ENCODE measurements around the gene XRCC1.
A peak's percentile ranks its signal among the peaks of the same experiment; 100 is the strongest.

XRCC1 gene

GRCh38 chr19:43561139-43561970 lies 14.0 kb downstream of the XRCC1 start:
- Histone ChIP-seq H3K23ac (ENCODE audit: low read length in 2 of 2) (no peak overlapping the region), H3K4me3 (ENCODE audit: insufficient read depth in 1 of 2, low read depth in 1 of 2, low read length in 2 of 2) (no peak overlapping the region), H3K4me1 (ENCODE audit: control insufficient read depth, insufficient read depth, low read depth, low read length) (peaks cover 18% of the 10 kb centered on the region), H3K79me1 (replicated peaks; ENCODE audit: low read length, poor library complexity, severe bottlenecking) (peaks cover 10% of the 10 kb centered on the region), H3K27me3 (ENCODE audit: control insufficient read depth in 1 of 2, insufficient read depth in 1 of 2, low read length in 2 of 2) (no peaks in the 10 kb centered on the region), H4K91ac (ENCODE audit: low read length) (no peak overlapping the region), H2BK15ac (ENCODE audit: low read depth, poor library complexity, severe bottlenecking) (no peak overlapping the region), H3K4ac (ENCODE audit: low read depth in 1 of 2, low read length in 2 of 2) (no peak overlapping the region), H3K9me3 (ENCODE audit: control insufficient read depth, low read length) (no peaks in the 10 kb centered on the region), H2AFZ (ENCODE audit: low read depth, low read length) (no peak overlapping the region), H2BK5ac (ENCODE audit: low read depth, low read length, poor library complexity, severe bottlenecking) (no peak overlapping the region), H4K8ac (ENCODE audit: low read length) (peak overlapping the region; percentile 29), H3K9ac (ENCODE audit: low read length) (no peak overlapping the region), H2AK5ac (ENCODE audit: low read length, severe bottlenecking) (no peak overlapping the region), H2BK120ac (ENCODE audit: low read depth, low read length) (no peak overlapping the region), H3K36me3 (ENCODE audit: control insufficient read depth in 1 of 2, insufficient read depth in 2 of 2, low read depth in 1 of 2, low read length in 2 of 2) (peaks cover 10 to 28% of the 10 kb centered on the region in 2 experiments), H3K4me2 (ENCODE audit: low read length, poor library complexity, severe bottlenecking) (no peak overlapping the region), H2BK12ac (ENCODE audit: low read length in 2 of 2) (no peak overlapping the region), H3K14ac (ENCODE audit: low read length in 2 of 2) (no peak overlapping the region), H3K27ac (ENCODE audit: low read length, poor library complexity, severe bottlenecking) (no peak overlapping the region), H3K18ac (ENCODE audit: low read depth in 1 of 2, low read length in 2 of 2) (no peak overlapping the region)
- 95% methylated on average over 12 of the region's 12 CpGs for WGBS
- DNase-seq: no peak

DNA sequence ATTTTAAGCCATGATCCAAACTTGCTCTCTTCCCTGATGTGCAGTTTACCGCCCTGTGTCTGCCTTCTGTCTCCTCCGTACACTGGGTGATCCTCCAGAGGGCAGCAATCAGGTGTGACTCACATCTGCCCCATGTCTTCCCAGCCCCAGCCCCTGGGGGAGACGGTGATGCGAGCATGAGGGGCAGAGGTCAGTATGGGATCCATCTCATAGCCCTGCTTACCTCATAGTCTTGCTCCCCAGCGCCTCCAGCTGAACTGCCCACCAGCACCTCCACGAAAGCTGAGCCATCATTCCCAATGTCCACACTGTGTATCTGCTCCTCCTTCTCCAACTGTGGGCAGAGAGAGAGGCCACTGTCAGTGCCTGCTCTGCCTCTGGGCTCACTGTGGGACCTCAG lies 14.6 kb downstream of the XRCC1 start:
- H3K14ac ChIP-seq (ENCODE audit: low read length in 2 of 2): no peak overlapping the region
- H3K4me1 ChIP-seq (ENCODE audit: control insufficient read depth, insufficient read depth, low read depth, low read length): peaks cover 18% of the 10 kb centered on the region
- no peaks in the 10 kb centered on the region for H3K27me3 ChIP-seq (ENCODE audit: control insufficient read depth in 1 of 2, insufficient read depth in 1 of 2, low read length in 2 of 2)
- no peak overlapping the region for H3K27ac ChIP-seq (ENCODE audit: low read length, poor library complexity, severe bottlenecking)
- H2BK12ac ChIP-seq (ENCODE audit: low read length in 2 of 2): no peak overlapping the region
- no peak overlapping the region for H3K23ac ChIP-seq (ENCODE audit: low read length in 2 of 2)
- H2BK5ac ChIP-seq (ENCODE audit: low read depth, low read length, poor library complexity, severe bottlenecking): no peak overlapping the region
- no peak overlapping the region for H3K4ac ChIP-seq (ENCODE audit: low read depth in 1 of 2, low read length in 2 of 2)
- H3K9me3 ChIP-seq (ENCODE audit: control insufficient read depth, low read length): no peaks in the 10 kb centered on the region
- H2AFZ ChIP-seq (ENCODE audit: low read depth, low read length): no peak overlapping the region
- peaks cover 13% of the 10 kb centered on the region for H3K79me1 ChIP-seq (replicated peaks; ENCODE audit: low read length, poor library complexity, severe bottlenecking)
- WGBS: 74% methylated on average over 6 of the region's 6 CpGs
- peak; percentile 66 for DNase-seq
- H3K36me3 ChIP-seq (ENCODE audit: control insufficient read depth in 1 of 2, insufficient read depth in 2 of 2, low read depth in 1 of 2, low read length in 2 of 2): peaks cover 14 to 34% of the 10 kb centered on the region in 2 experiments
- H2BK120ac ChIP-seq (ENCODE audit: low read depth, low read length): no peak overlapping the region
- no peak overlapping the region for H3K4me2 ChIP-seq (ENCODE audit: low read length, poor library complexity, severe bottlenecking)
- no peak overlapping the region for H3K9ac ChIP-seq (ENCODE audit: low read length)
- H2AK5ac ChIP-seq (ENCODE audit: low read length, severe bottlenecking): no peak overlapping the region
- no peak overlapping the region for H3K4me3 ChIP-seq (ENCODE audit: insufficient read depth in 1 of 2, low read depth in 1 of 2, low read length in 2 of 2)
- peak overlapping the region in 1 of 2 experiments; percentile 25 for H3K18ac ChIP-seq (ENCODE audit: low read depth in 1 of 2, low read length in 2 of 2)
- H4K8ac ChIP-seq (ENCODE audit: low read length): peak overlapping the region; percentile 29
- peak overlapping the region; percentile 65 for H4K91ac ChIP-seq (ENCODE audit: low read length)
- no peak overlapping the region for H2BK15ac ChIP-seq (ENCODE audit: low read depth, poor library complexity, severe bottlenecking)

DNA sequence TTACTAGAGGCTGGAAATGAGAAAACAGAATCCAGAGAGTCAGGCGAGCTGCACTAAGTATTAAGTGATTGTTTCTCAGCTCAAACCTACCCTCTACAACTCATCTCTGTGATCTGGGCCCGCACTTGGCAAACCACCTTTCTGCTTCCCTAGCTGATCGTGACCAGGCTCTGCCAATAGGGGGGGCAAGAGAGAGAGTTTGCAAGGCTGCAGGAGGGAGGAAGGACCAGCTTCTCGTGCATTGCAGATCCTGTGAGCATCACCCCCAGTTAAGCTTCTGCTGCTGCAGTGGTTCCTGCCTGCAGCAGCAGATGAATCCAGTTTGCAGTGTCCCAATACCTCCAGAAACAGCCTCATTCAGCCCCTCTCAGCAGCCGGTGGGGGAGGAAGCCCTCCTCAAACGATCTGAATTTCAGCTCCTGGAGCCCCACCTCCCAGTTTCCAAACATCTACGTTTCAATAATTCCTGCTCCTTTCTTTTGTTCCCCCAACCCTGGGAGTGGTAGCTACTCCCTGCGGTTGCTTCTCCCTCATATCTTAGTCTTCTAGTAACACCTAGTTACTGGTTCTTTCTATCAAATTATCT lies 20.0 kb downstream of the XRCC1 start:
- Histone ChIP-seq H2BK120ac (ENCODE audit: low read depth, low read length) (no peak overlapping the region), H3K4me1 (ENCODE audit: control insufficient read depth, insufficient read depth, low read depth, low read length) (no peaks in the 10 kb centered on the region), H3K14ac (ENCODE audit: low read length in 2 of 2) (no peak overlapping the region), H4K8ac (ENCODE audit: low read length) (no peak overlapping the region), H3K18ac (ENCODE audit: low read depth in 1 of 2, low read length in 2 of 2) (no peak overlapping the region), H3K27me3 (ENCODE audit: control insufficient read depth in 1 of 2, insufficient read depth in 1 of 2, low read length in 2 of 2) (no peaks in the 10 kb centered on the region), H3K79me1 (replicated peaks; ENCODE audit: low read length, poor library complexity, severe bottlenecking) (peaks cover 34% of the 10 kb centered on the region), H3K4me2 (ENCODE audit: low read length, poor library complexity, severe bottlenecking) (no peak overlapping the region), H2BK12ac (ENCODE audit: low read length in 2 of 2) (no peak overlapping the region), H2AFZ (ENCODE audit: low read depth, low read length) (no peak overlapping the region), H3K4me3 (ENCODE audit: insufficient read depth in 1 of 2, low read depth in 1 of 2, low read length in 2 of 2) (no peak overlapping the region), H3K9me3 (ENCODE audit: control insufficient read depth, low read length) (no peaks in the 10 kb centered on the region), H2BK5ac (ENCODE audit: low read depth, low read length, poor library complexity, severe bottlenecking) (no peak overlapping the region), H3K23ac (ENCODE audit: low read length in 2 of 2) (no peak overlapping the region), H3K27ac (ENCODE audit: low read length, poor library complexity, severe bottlenecking) (no peak overlapping the region), H2BK15ac (ENCODE audit: low read depth, poor library complexity, severe bottlenecking) (no peak overlapping the region), H3K36me3 (ENCODE audit: control insufficient read depth in 1 of 2, insufficient read depth in 2 of 2, low read depth in 1 of 2, low read length in 2 of 2) (peaks cover 49 to 64% of the 10 kb centered on the region in 2 experiments), H3K4ac (ENCODE audit: low read depth in 1 of 2, low read length in 2 of 2) (no peak overlapping the region), H2AK5ac (ENCODE audit: low read length, severe bottlenecking) (no peak overlapping the region), H4K91ac (ENCODE audit: low read length) (no peak overlapping the region), H3K9ac (ENCODE audit: low read length) (no peak overlapping the region)
- DNase-seq: peak; percentile 75
- WGBS: 49% methylated on average over 6 of the region's 8 CpGs

- H2AK5ac ChIP-seq (ENCODE audit: low read length, severe bottlenecking): no peak overlapping the region
- H3K79me1 ChIP-seq (replicated peaks; ENCODE audit: low read length, poor library complexity, severe bottlenecking): peaks cover 31% of the 10 kb centered on the region
- H3K4me2 ChIP-seq (ENCODE audit: low read length, poor library complexity, severe bottlenecking): no peak overlapping the region
- no peak overlapping the region for H2AFZ ChIP-seq (ENCODE audit: low read depth, low read length)
- H2BK5ac ChIP-seq (ENCODE audit: low read depth, low read length, poor library complexity, severe bottlenecking): no peak overlapping the region
- no peak overlapping the region for H4K91ac ChIP-seq (ENCODE audit: low read length)
- H3K27ac ChIP-seq (ENCODE audit: low read length, poor library complexity, severe bottlenecking): no peak overlapping the region
- H2BK15ac ChIP-seq (ENCODE audit: low read depth, poor library complexity, severe bottlenecking): no peak overlapping the region
- H3K4ac ChIP-seq (ENCODE audit: low read depth in 1 of 2, low read length in 2 of 2): no peak overlapping the region
- no peak for DNase-seq
- H2BK12ac ChIP-seq (ENCODE audit: low read length in 2 of 2): no peak overlapping the region
- peaks cover 55 to 63% of the 10 kb centered on the region in 2 experiments for H3K36me3 ChIP-seq (ENCODE audit: control insufficient read depth in 1 of 2, insufficient read depth in 2 of 2, low read depth in 1 of 2, low read length in 2 of 2)
- H2BK120ac ChIP-seq (ENCODE audit: low read depth, low read length): no peak overlapping the region
- H3K9me3 ChIP-seq (ENCODE audit: control insufficient read depth, low read length): no peaks in the 10 kb centered on the region
- H3K18ac ChIP-seq (ENCODE audit: low read depth in 1 of 2, low read length in 2 of 2): no peak overlapping the region
- no peaks in the 10 kb centered on the region for H3K27me3 ChIP-seq (ENCODE audit: control insufficient read depth in 1 of 2, insufficient read depth in 1 of 2, low read length in 2 of 2)
- no peak overlapping the region for H3K14ac ChIP-seq (ENCODE audit: low read length in 2 of 2)
- H3K4me1 ChIP-seq (ENCODE audit: control insufficient read depth, insufficient read depth, low read depth, low read length): no peaks in the 10 kb centered on the region
- H4K8ac ChIP-seq (ENCODE audit: low read length): no peak overlapping the region
- no peak overlapping the region for H3K9ac ChIP-seq (ENCODE audit: low read length)
- no peak overlapping the region for H3K23ac ChIP-seq (ENCODE audit: low read length in 2 of 2)
- H3K4me3 ChIP-seq (ENCODE audit: insufficient read depth in 1 of 2, low read depth in 1 of 2, low read length in 2 of 2): no peak overlapping the region
- 98% methylated on average over 15 of the region's 15 CpGs for WGBS
Measured at GRCh38 chr19:43554317-43554895, 20.9 kb downstream of the XRCC1 start.
